AG04450 (cell line): ENCODE measurements around the gene ARF3. TPM values are rescaled to one million over a fixed set of nuclear protein-coding genes. Genes with fewer than 3 reads are reported as not detected.

Experiments used
- CTCF ChIA-PET: fragments of 300-600, 350-600 bp; formaldehyde crosslinking; extraction: SDS; loops from one replicate; lab custom pipeline; 2022; ENCODE audit warnings: antibody characterized with exemption, inconsistent platforms; lab: Charles Lee
- POLR2A ChIA-PET: fragments of 350-600 bp; formaldehyde crosslinking; extraction: SDS; loops from one replicate; lab custom pipeline; 2021; ENCODE audit warnings: antibody characterized with exemption, inconsistent platforms; lab: Yijun Ruan, JAX
- DNase-seq: peaks from one replicate; pipeline ENCODE4 v3.0.0-alpha.2; 2011; ENCODE audit warnings: low read depth, low spot score
- H3K27ac ChIP-seq: one replicate; pipeline ENCODE4 v1.5.1; 2012; ENCODE audit warnings: low read depth, low read length, control low read depth
- H3K27me3 ChIP-seq: one replicate; pipeline ENCODE4 v1.6.0; 2012; ENCODE audit warnings: low read length; ENCODE audit not compliant: control insufficient read depth, insufficient read depth
- H3K4me3 ChIP-seq: 2 replicates; pipeline ENCODE4 v1.5.1; 2011; ENCODE audit warnings: mild to moderate bottlenecking, low read depth, low read length, control low read depth
- H3K9me3 ChIP-seq: 2 replicates; pipeline ENCODE4 v1.5.1; 2012; ENCODE audit warnings: low read length; ENCODE audit not compliant: control insufficient read depth, insufficient read depth
- CTCF ChIP-seq: IDR thresholded peaks from 2 replicates; pipeline ENCODE4 v1.5.1; 2011; ENCODE audit warnings: low read depth, low read length, control low read depth, inconsistent platforms
- polyA plus RNA-seq: library from polyadenylated mRNA; depleted of rRNA; stranded (reverse); fragments of >200 nt; gene quantifications from 2 replicates; pipeline ENCODE4 v1.2.3, GENCODE V29; 2011

Gene ARF3
- polyA plus RNA-seq, 1 experiment, result 260 TPM

GRCh38 chr12:48986720-48987291 is 29.5 kb upstream of the ARF3 start:
- no peak for TF ChIP-seq CTCF
- no peaks in the 10 kb centered on the region for H3K9me3 ChIP-seq
- ChIA-PET CTCF (interaction anchor here (0.8 to 3.3 kb wide), 4 partner anchors 9 to 134 kb away, joined by 3 to 46 read pairs (median 24); partner anchors contain the start of genes DDX23 and WNT1), POLR2A (no interaction called here)
- peaks cover 67% of the 10 kb centered on the region for H3K27me3 ChIP-seq
- no peak overlapping the region for H3K27ac ChIP-seq
- no peak for DNase-seq
- no peak overlapping the region for H3K4me3 ChIP-seq

DNA sequence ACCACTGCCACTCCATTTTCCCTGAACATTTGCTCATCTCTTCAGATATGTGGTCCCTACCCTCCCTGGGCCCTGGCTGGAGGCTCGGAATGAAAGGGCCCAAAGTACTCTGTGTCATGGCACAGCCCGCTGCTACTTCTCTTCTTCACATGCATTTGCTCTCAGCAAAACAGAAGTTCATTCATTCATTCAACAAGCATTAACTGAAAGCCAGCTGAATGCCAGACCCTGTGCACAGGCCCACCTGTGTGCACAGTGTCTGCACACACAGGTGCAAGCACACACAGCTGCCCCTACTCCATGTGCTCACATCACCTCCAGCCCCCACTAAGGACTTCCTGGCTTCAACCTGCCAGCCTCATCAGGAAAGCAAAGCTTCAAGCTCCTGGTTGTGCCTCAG is 28.6 kb upstream of the ARF3 start:
- no peak overlapping the region for H3K4me3 ChIP-seq
- ChIA-PET CTCF (interaction anchor here (0.8 to 3.3 kb wide), 3 partner anchors 8 to 133 kb away, joined by 6 to 46 read pairs (median 42); partner anchors contain the start of genes DDX23 and WNT1), POLR2A (no interaction called here)
- no peak for TF ChIP-seq CTCF
- H3K27me3 ChIP-seq, result peaks cover 76% of the 10 kb centered on the region
- DNase-seq, result no peak
- no peaks in the 10 kb centered on the region; the same call in 1 of the 2 replicates for H3K9me3 ChIP-seq
- H3K27ac ChIP-seq, result no peak overlapping the region

- POLR2A ChIA-PET, result no interaction called here
- H3K9me3 ChIP-seq, result peaks cover 3% of the 10 kb centered on the region; the same call in 1 of the 2 replicates
- no peak overlapping the region for H3K4me3 ChIP-seq
- CTCF ChIA-PET, result interaction anchor here (3.3 kb wide), 1 partner anchor 8 kb away, joined by 46 read pairs; the partner anchor contains the start of gene WNT1
- DNase-seq, result no peak
- H3K27me3 ChIP-seq, result peaks cover 79% of the 10 kb centered on the region
- TF ChIP-seq CTCF, result no peak
- no peak overlapping the region for H3K27ac ChIP-seq
These were observed 28.2 kb upstream of the ARF3 start for GRCh38 chr12:48985475-48985897.

- Histone ChIP-seq H3K27me3 (peaks cover 91% of the 10 kb centered on the region), H3K27ac (no peak overlapping the region), H3K9me3 (peaks cover 5% of the 10 kb centered on the region; the same call in 1 of the 2 replicates), H3K4me3 (no peak overlapping the region)
- CTCF ChIA-PET, result interaction anchor here (0.6 to 11.8 kb wide), 7 partner anchors 11 to 662 kb away, joined by 3 to 95 read pairs (median 4); no protein-coding TSS in a partner anchor
- TF ChIP-seq CTCF, result no peak
- no peak for DNase-seq
- POLR2A ChIA-PET, result no interaction called here
These were observed 25.3 kb upstream of the ARF3 start for GRCh38 chr12:48982397-48983080.
